ENCODE data around the gene CRYBA1. TPM values are rescaled to one million over a fixed set of nuclear protein-coding genes. Genes with fewer than 3 reads are reported as not detected.
"Not testable (repeated sequence)": the region's sequence is repeated elsewhere in the genome, so short reads cannot be mapped to it uniquely, and the experiment has no call there.

CRYBA1 gene, protein sequence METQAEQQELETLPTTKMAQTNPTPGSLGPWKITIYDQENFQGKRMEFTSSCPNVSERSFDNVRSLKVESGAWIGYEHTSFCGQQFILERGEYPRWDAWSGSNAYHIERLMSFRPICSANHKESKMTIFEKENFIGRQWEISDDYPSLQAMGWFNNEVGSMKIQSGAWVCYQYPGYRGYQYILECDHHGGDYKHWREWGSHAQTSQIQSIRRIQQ
- polyA plus RNA-seq (2014; cell fraction: cytosol; rRNA removed): not detected in 2 replicates
- polyA plus RNA-seq (2014; cell fraction: nucleus; rRNA removed): not detected in 2 replicates

GRCh38 chr17:29246628-29247027, at the start of gene CRYBA1:
Gene CRYBA1 (plus strand): TSS chr17:29246859. CDS start chr17:29246864, 5 bp downstream.
- no peak for DNase-seq (ENCODE audit: low spot score)

GRCh38 chr17:29197516-29198272, 49.0 kb upstream of the CRYBA1 start:
- no peak for DNase-seq (ENCODE audit: low spot score)

- peak; percentile 43 for DNase-seq (ENCODE audit: low spot score)
Measured at GRCh38 chr17:29204068-29204804, 42.4 kb upstream of the CRYBA1 start.

DNA sequence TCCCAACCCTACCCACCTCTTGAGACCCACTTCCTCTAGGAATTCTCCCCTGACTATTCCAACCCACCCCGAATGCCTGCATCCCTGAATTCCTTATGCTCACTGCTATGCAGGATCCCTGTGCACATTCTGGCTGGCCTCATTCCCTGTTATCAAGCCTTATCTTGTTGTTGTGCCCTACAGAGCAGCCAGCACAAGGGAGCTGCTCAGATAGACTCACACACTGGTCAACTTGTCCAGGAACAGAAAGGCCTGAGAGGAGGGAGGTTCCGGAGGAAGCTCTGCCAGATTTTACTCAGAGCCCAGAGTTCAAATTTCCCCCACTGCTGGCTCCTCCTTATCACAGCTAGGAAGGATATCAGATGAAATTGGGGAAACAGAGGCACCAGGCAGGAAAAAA, 41.6 kb upstream of the CRYBA1 start:
- DNase-seq (ENCODE audit: low spot score): no peak

DNA sequence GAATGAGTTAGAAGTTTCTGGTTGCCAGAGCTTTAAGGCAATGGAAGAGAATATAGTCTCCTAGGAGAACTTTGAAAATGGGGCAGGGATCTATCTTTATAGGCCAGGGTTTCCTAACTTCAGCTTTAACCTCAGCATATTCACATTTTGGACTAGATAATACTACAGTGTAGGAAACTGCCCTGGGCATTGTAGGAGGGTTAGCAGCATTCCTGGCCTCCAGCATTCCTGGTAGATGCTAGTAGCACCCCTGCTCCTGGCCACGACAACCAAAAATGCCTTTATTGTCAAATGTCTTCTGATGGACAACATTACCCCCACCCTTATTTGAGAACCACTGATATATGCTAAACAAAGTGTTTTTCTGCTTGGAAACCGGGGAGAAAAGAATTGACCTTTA, 38.7 kb upstream of the CRYBA1 start:
- no peak for DNase-seq (ENCODE audit: low spot score)

- no peak for DNase-seq (ENCODE audit: low spot score)
Measured at GRCh38 chr17:29209073-29209472, 37.6 kb upstream of the CRYBA1 start.

GRCh38 chr17:29210879-29211278, 35.8 kb upstream of the CRYBA1 start:
- no peak for DNase-seq (ENCODE audit: low spot score)

DNA sequence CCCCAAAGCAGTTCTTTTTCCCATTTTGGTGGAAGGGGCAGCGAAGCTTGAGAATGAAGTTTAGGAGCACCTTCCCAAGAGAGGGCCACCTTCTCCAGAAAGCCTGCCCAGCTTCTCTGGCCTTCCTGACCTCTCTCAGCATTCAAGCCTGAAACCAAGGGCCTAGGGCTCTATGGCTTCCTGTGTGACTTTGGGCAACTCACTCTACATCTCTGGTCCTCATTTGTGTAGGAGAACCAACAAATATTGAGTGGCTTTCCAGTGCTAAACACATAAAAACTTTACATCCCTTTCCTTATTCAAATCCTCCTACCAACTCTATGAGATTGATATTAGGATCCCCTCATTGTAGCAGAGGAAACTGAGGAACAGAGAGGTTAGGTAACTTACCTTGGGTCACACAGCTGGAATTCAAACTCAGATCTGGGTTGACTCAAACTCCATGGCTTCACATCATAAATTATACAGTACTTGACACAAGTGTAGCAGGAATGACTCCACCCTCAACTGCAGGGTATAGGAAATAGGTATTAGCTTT, 34.5 kb upstream of the CRYBA1 start:
- DNase-seq (ENCODE audit: low spot score): no peak

DNA sequence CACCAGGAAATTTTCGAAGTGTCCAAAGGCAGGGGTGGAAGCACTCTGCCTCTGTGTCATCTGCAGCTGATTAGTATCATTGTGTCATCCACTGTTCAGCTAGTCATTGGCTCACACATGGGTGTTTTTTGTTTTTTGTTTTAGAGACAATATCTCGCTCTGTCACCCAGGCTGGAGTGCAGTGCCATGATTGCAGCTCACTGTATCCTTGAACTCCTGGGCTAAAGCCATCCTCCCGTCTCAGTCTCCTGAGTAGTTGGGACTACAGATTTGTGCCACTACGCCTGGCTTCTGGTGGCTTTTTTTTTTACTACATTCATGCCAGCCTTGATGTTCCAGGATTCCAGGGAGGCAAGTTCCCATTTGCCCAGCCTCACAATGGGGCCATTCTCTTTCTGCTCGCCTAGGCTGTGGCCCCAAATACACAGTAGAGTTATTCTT, 34.0 kb upstream of the CRYBA1 start:
- DNase-seq (ENCODE audit: low spot score): no peak

- DNase-seq (ENCODE audit: low spot score): no peak
Measured at GRCh38 chr17:29214215-29215146, 32.2 kb upstream of the CRYBA1 start.

- no peak for DNase-seq (ENCODE audit: low spot score)
Measured at GRCh38 chr17:29215174-29215573, 31.5 kb upstream of the CRYBA1 start.

DNA sequence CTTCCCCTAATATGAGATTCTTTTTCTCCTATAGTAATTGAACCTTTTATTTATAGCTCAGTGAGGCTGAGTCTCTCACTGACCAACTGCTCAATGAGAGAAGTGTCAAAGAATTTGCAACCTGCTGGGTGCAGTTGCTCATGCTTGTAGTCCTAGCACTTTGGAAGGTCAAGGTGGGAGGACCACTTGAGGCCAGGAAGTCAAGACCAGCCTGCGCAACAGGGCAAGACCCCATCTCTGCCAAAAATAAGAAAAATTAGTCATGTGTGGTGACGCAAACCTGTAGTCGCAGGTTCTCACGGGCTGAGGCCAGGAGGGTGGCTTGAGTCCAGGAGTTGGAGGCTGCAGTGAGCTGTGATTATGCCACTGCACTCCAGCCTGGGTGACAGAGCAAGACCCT, 30.9 kb upstream of the CRYBA1 start:
- DNase-seq (ENCODE audit: low spot score): no peak

- no peak for DNase-seq (ENCODE audit: low spot score)
Measured at GRCh38 chr17:29216181-29216580, 30.5 kb upstream of the CRYBA1 start.

- DNase-seq (ENCODE audit: low spot score): no peak
Measured at GRCh38 chr17:29216856-29217255, 29.8 kb upstream of the CRYBA1 start.

GRCh38 chr17:29219378-29220047, 27.1 kb upstream of the CRYBA1 start:
- DNase-seq (ENCODE audit: low spot score): peak; percentile 82

DNA sequence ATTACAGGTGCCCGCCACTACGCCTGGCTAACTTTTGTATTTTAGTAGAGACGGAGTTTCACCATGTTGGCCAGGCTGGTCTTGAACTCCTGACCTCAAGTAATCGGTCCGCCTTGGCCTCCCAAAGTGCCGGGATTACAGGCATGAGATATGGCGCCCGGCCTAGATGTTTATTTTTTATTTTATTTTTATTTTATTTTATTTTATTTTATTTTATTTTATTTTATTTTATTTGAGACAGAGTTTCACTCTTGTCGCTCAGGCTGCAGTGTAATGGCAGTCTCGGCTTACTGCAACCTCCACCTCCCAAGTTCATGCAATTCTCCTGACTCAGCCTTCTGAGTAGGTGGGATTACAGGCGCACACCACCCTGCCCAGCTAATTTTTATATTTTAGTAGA, 25.3 kb upstream of the CRYBA1 start:
- DNase-seq (ENCODE audit: low spot score): not testable (repeated sequence)

GRCh38 chr17:29225396-29225795, 21.3 kb upstream of the CRYBA1 start:
- DNase-seq (ENCODE audit: low spot score): no peak

- DNase-seq (ENCODE audit: low spot score): no peak
Measured at GRCh38 chr17:29233301-29233700, 13.4 kb upstream of the CRYBA1 start.

GRCh38 chr17:29234972-29235371, 11.7 kb upstream of the CRYBA1 start:
- not testable (repeated sequence) for DNase-seq (ENCODE audit: low spot score)

GRCh38 chr17:29235904-29236303, 10.8 kb upstream of the CRYBA1 start:
- no peak for DNase-seq (ENCODE audit: low spot score)
